ENCODE results near the gene RAD1.
A peak's percentile ranks its signal among the peaks of the same experiment; 100 is the strongest.

RAD1 gene

GRCh38 chr5:34915856-34916192 is 520 bp upstream of the RAD1 start:
- no peak for DNase-seq

GRCh38 chr5:34914671-34915138 is 599 bp downstream of the RAD1 start:
- DNase-seq, result peak; percentile 23

GRCh38 chr5:34913072-34913471 is 2.2 kb downstream of the RAD1 start:
- no peak for DNase-seq

GRCh38 chr5:34905564-34905963 is 9.7 kb downstream of the RAD1 start:
- DNase-seq, result no peak

GRCh38 chr5:34903260-34903659 is 12.0 kb downstream of the RAD1 start:
- no peak for DNase-seq

- no peak for DNase-seq
These were observed 14.7 kb downstream of the RAD1 start for GRCh38 chr5:34900652-34901051.

GRCh38 chr5:34899066-34899465 is 16.2 kb downstream of the RAD1 start:
- DNase-seq, result no peak

GRCh38 chr5:34898258-34898895 is 16.9 kb downstream of the RAD1 start:
- peak; percentile 58 for DNase-seq

- DNase-seq, result no peak
These were observed 17.7 kb downstream of the RAD1 start for GRCh38 chr5:34897646-34898045.

GRCh38 chr5:34895641-34896419 is 19.5 kb downstream of the RAD1 start:
- no peak for DNase-seq

- DNase-seq, result no peak
These were observed 20.6 kb downstream of the RAD1 start for GRCh38 chr5:34894716-34895115.

GRCh38 chr5:34892414-34892813 is 22.9 kb downstream of the RAD1 start:
- DNase-seq, result no peak

- no peak for DNase-seq
These were observed 23.3 kb downstream of the RAD1 start for GRCh38 chr5:34891981-34892380.

- no peak for DNase-seq
These were observed 25.9 kb downstream of the RAD1 start for GRCh38 chr5:34889394-34889793.

GRCh38 chr5:34886392-34887119 is 28.7 kb downstream of the RAD1 start:
- no peak for DNase-seq

- DNase-seq, result no peak
These were observed 34.1 kb downstream of the RAD1 start for GRCh38 chr5:34881246-34881645.

GRCh38 chr5:34876275-34876674 is 39.0 kb downstream of the RAD1 start:
- no peak for DNase-seq

GRCh38 chr5:34870382-34870781 is 44.9 kb downstream of the RAD1 start:
- DNase-seq, result no peak

GRCh38 chr5:34869256-34869655 is 46.0 kb downstream of the RAD1 start:
- DNase-seq, result no peak

GRCh38 chr5:34868791-34869190 is 46.5 kb downstream of the RAD1 start:
- DNase-seq, result no peak

- DNase-seq, result no peak
These were observed 47.6 kb downstream of the RAD1 start for GRCh38 chr5:34867660-34868059.

GRCh38 chr5:34866989-34867471 is 48.3 kb downstream of the RAD1 start:
- DNase-seq, result no peak

GRCh38 chr5:34865091-34865490 is 50.2 kb downstream of the RAD1 start:
- no peak for DNase-seq

- DNase-seq, result no peak
These were observed 51.4 kb downstream of the RAD1 start for GRCh38 chr5:34863946-34864345.

Measured in activated naive CD4-positive, alpha-beta T cell treated with Interleukin-2 at 50 U/mL for 16 hours (primary cell).